Measurements from ENCODE around the gene APBB1IP.

The APBB1IP gene

GRCh38 chr10:26567351-26567721 lies 129.2 kb downstream of the APBB1IP start:
- Histone ChIP-seq H3K4me3 (replicated peaks; ENCODE audit: insufficient read depth, low read length) (no peak overlapping the region), H3K27ac (replicated peaks) (no peak overlapping the region), H3K27me3 (ENCODE audit: insufficient read depth, poor library complexity, severe bottlenecking) (no peaks in the 10 kb centered on the region)
- no peak for DNase-seq (ENCODE audit: low read depth in 1 of 2, low spot score in 1 of 2)
- no peak for TF ChIP-seq GABPA (IDR thresholded peaks at IDR 0.05; ENCODE audit: low read depth)
- TF ChIP-seq CTCF (IDR thresholded peaks at IDR 0.05; ENCODE audit: insufficient read depth, low read length) = no peak
- no peak for TF ChIP-seq SPI1 (IDR thresholded peaks at IDR 0.05; ENCODE audit: borderline replicate concordance, low read depth)
- TF ChIP-seq POLR2AphosphoS5 (IDR thresholded peaks at IDR 0.05; ENCODE audit: low read depth) = no peak
- TF ChIP-seq, protein P1, sequence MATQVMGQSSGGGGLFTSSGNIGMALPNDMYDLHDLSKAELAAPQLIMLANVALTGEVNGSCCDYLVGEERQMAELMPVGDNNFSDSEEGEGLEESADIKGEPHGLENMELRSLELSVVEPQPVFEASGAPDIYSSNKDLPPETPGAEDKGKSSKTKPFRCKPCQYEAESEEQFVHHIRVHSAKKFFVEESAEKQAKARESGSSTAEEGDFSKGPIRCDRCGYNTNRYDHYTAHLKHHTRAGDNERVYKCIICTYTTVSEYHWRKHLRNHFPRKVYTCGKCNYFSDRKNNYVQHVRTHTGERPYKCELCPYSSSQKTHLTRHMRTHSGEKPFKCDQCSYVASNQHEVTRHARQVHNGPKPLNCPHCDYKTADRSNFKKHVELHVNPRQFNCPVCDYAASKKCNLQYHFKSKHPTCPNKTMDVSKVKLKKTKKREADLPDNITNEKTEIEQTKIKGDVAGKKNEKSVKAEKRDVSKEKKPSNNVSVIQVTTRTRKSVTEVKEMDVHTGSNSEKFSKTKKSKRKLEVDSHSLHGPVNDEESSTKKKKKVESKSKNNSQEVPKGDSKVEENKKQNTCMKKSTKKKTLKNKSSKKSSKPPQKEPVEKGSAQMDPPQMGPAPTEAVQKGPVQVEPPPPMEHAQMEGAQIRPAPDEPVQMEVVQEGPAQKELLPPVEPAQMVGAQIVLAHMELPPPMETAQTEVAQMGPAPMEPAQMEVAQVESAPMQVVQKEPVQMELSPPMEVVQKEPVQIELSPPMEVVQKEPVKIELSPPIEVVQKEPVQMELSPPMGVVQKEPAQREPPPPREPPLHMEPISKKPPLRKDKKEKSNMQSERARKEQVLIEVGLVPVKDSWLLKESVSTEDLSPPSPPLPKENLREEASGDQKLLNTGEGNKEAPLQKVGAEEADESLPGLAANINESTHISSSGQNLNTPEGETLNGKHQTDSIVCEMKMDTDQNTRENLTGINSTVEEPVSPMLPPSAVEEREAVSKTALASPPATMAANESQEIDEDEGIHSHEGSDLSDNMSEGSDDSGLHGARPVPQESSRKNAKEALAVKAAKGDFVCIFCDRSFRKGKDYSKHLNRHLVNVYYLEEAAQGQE (IDR thresholded peaks at IDR 0.05; ENCODE audit: insufficient replicate concordance, low read depth) = no peak

- H3K27ac ChIP-seq (replicated peaks) = no peak overlapping the region
- no peak overlapping the region for H3K4me3 ChIP-seq (replicated peaks; ENCODE audit: insufficient read depth, low read length)
- no peaks in the 10 kb centered on the region for H3K27me3 ChIP-seq (ENCODE audit: insufficient read depth, poor library complexity, severe bottlenecking)
- no peak for DNase-seq (ENCODE audit: low read depth in 1 of 2, low spot score in 1 of 2)
- TF ChIP-seq POLR2AphosphoS5 (IDR thresholded peaks at IDR 0.05; ENCODE audit: low read depth) (no peak), CTCF (IDR thresholded peaks at IDR 0.05; ENCODE audit: insufficient read depth, low read length) (no peak), GABPA (IDR thresholded peaks at IDR 0.05; ENCODE audit: low read depth) (no peak), SPI1 (IDR thresholded peaks at IDR 0.05; ENCODE audit: borderline replicate concordance, low read depth) (no peak)
- TF ChIP-seq, protein P1 (IDR thresholded peaks at IDR 0.05; ENCODE audit: insufficient replicate concordance, low read depth) = no peak
Observed at GRCh38 chr10:26571655-26572054, 133.5 kb downstream of the APBB1IP start.

DNA sequence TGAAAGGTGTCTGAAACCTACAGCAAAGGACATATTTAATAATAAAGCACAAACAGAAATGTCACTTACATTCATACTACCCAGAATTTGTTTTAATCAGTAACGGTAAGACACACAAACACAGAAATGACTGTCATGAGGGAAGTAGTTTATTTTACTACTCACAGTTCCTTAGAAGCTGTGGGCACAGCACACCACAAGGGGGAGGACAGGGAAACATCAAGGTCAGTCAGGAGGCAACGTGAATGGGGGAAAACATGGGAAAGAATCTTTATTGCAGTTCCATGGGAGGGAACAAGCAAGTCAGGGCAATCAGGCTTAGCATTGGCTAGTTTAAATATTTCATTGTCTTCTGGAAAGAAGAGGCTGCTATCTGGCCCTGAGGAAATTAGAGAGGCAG lies 135.5 kb downstream of the APBB1IP start:
- Histone ChIP-seq H3K27ac (replicated peaks) (no peak overlapping the region), H3K27me3 (ENCODE audit: insufficient read depth, poor library complexity, severe bottlenecking) (no peaks in the 10 kb centered on the region), H3K4me3 (replicated peaks; ENCODE audit: insufficient read depth, low read length) (no peak overlapping the region)
- TF ChIP-seq SPI1 (IDR thresholded peaks at IDR 0.05; ENCODE audit: borderline replicate concordance, low read depth) = no peak
- no peak for TF ChIP-seq POLR2AphosphoS5 (IDR thresholded peaks at IDR 0.05; ENCODE audit: low read depth)
- no peak for TF ChIP-seq GABPA (IDR thresholded peaks at IDR 0.05; ENCODE audit: low read depth)
- TF ChIP-seq, protein P1 (IDR thresholded peaks at IDR 0.05; ENCODE audit: insufficient replicate concordance, low read depth) = no peak
- TF ChIP-seq CTCF (IDR thresholded peaks at IDR 0.05; ENCODE audit: insufficient read depth, low read length) = no peak
- DNase-seq (ENCODE audit: low read depth in 1 of 2, low spot score in 1 of 2) = peak in 1 of 2 experiments; percentile 21
